Endometrium (tissue), 2 donors: ENCODE measurements around the gene IFNGR1.

ENCODE experiments used
- FAIRE-seq: peaks from 2 replicates; lab custom pipeline; 2012; peaks lifted over from hg19 to GRCh38; lab: Jason Lieb, UNC
- donor health status: control.
- donor health status: control.

Gene IFNGR1

GRCh38 chr6:137149035-137149393 is 70.2 kb downstream of the IFNGR1 start:
- FAIRE-seq, result no peak

- no peak for FAIRE-seq
Measured at GRCh38 chr6:137148306-137149034, 70.7 kb downstream of the IFNGR1 start.
